GM03348 (cell line): ENCODE measurements around the gene DBNDD2.

ENCODE experiments used
- DNase-seq: peaks from one replicate; pipeline ENCODE4 v3.0.0; 2012; ENCODE audit warnings: low spot score

The DBNDD2 gene

DNA sequence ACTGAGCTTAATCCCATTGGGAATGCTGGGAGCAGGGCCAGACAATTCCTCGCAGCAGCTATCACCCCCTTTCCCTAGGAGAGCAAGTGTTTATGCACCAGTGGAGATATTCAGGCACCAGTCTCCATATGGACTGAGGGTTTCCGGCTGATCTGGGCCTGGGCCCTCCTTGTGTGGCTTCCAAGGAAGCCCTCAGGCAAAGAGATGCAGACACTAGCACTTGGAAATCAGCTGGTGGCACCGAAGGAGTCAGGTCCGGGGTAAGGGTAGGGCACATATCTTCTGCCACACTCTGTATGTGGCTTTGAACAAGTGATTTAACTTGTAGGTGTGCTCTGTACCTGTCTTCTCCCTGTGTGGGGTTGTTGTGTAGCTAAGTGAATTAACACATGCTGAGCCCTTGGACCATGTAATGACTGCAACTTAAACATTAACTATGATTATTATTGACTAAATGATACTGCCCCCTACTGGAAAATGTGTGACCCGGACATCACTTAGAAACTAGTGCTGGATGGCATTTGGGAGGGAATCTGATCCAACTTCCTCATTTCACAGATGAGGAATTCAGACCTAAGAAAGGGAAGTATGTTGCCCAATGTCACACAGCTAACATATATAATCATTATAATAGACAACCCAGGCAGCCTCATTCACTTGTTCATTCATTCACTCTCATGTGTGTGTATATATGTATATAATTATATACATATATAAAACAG lies 42.2 kb downstream of the DBNDD2 start:
- DNase-seq: peak; percentile 66

DNA sequence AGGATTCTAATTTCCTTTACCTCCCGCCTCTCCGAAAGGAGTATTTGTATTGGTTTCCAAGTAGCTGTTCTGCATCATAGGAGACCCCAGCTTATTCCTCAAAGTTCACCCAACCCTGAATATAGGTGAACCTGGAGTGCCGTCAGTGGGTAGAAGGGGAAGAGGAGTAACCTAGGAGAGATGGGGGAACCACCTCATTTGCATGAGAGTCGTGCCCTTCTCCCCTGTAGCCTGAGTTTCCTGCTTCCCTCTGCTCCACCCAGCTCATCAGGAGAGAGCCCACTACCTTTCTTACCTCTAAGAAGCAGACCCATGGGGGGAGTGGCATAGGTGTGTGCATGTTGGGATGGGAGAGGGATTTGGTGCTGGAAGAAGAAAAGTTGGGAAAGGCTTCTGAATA lies 44.1 kb downstream of the DBNDD2 start:
- no peak for DNase-seq

GRCh38 chr20:45452772-45453691 lies 44.9 kb downstream of the DBNDD2 start:
- DNase-seq: no peak

DNA sequence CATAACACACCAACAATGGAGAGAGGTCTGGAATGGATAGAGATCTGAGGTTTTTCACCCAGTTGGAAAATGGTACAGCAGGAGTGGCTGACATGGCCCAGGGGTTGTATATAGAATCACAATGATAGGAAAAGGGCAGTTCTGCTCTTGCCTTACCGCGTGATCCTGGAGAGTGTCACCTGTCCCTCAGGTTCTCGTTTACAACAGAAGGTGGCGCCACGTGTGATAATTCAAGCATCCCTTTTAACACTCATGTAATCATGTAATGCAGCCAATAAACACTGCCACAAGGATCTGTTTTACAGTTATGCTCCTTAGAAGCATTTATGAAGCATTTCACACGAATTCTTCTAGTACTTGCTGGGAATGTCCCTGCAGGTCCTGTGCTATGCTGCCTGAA lies 48.5 kb downstream of the DBNDD2 start:
- no peak for DNase-seq

- DNase-seq: peak; percentile 38
These were observed 51.5 kb downstream of the DBNDD2 start for GRCh38 chr20:45459606-45460005.
